SK-N-SH (cell line): ENCODE data around the gene ZEB2. TPM values are rescaled to one million over a fixed set of nuclear protein-coding genes. Genes with fewer than 3 reads are reported as not detected.

Experiments
- CTCF ChIA-PET: fragments of 300-600, 350-600 bp; formaldehyde crosslinking; extraction: SDS; loops from one replicate; lab custom pipeline; 2021; lab: Yijun Ruan, JAX
- POLR2A ChIA-PET: fragments of 350-600 bp; sonication (Branson Sonifier 250); formaldehyde crosslinking; extraction: SDS; loops from one replicate; lab custom pipeline; 2020; ENCODE audit warnings: antibody characterized with exemption, inconsistent platforms; lab: Yijun Ruan, JAX
- DNase-seq: peaks from one replicate; pipeline ENCODE4 v3.0.0; 2012
- H2AFZ ChIP-seq: fragments of 200-600 bp; sonication (generic); 2 replicates; pipeline ENCODE4 v1.8.1; 2016; ENCODE audit warnings: antibody characterized with exemption, mild to moderate bottlenecking, low read depth
- H3F3A ChIP-seq: fragments of 200-600 bp; sonication (generic); replicated peaks from 2 replicates; pipeline ENCODE3; 2016; ENCODE audit warnings: antibody characterized with exemption, mild to moderate bottlenecking; ENCODE audit not compliant: insufficient read depth
- H3K27ac ChIP-seq, 2 experiments: fragments of 200-500 bp in 1 of 2; fragments of 200-600 bp in 1 of 2; sonication (Bioruptor generic) in 1 of 2; sonication (generic), shearing (Covaris generic) in 1 of 2; 2 replicates each; pipeline versions ENCODE4 v1.5.1 to v1.6.1; 2014 to 2016; ENCODE audit warnings: low read depth in 2 of 2, inconsistent platforms in 1 of 2, low read length in 1 of 2, mild to moderate bottlenecking in 1 of 2, mixed read lengths in 1 of 2
- H3K27me3 ChIP-seq: fragments of 200-600 bp; sonication (generic), shearing (Covaris generic); 2 replicates; pipeline ENCODE4 v1.6.1; 2016; ENCODE audit warnings: mixed run types; ENCODE audit not compliant: insufficient read depth
- H3K36me3 ChIP-seq, 2 experiments: fragments of 200-500 bp in 1 of 2; fragments of 200-600 bp in 1 of 2; sonication (Bioruptor generic) in 1 of 2; sonication (generic) in 1 of 2; replicated peaks in 1 of 2; 2 replicates each; pipeline versions ENCODE3 to v1.5.1; 2014 to 2016; ENCODE audit warnings: low read length in 1 of 2, mild to moderate bottlenecking in 1 of 2; ENCODE audit not compliant: insufficient read depth in 2 of 2, control insufficient read depth in 1 of 2
- H3K4me1 ChIP-seq, 2 experiments: fragments of 200-500 bp in 1 of 2; fragments of 200-600 bp in 1 of 2; sonication (Bioruptor generic) in 1 of 2; sonication (generic), shearing (Covaris generic) in 1 of 2; 2 replicates each; pipeline versions ENCODE4 v1.5.1 to v1.6.1; 2014 to 2016; ENCODE audit warnings: low read depth in 1 of 2, low read length in 1 of 2, mixed run types in 1 of 2; ENCODE audit not compliant: insufficient read depth in 2 of 2, control insufficient read depth in 1 of 2
- H3K4me2 ChIP-seq: fragments of 200-600 bp; sonication (generic), shearing (Covaris generic); 2 replicates; pipeline ENCODE4 v1.6.1; 2017; ENCODE audit warnings: mixed run types
- H3K4me3 ChIP-seq, 2 experiments: fragments of 200-500 bp in 1 of 2; fragments of 200-600 bp in 1 of 2; sonication (Bioruptor generic) in 1 of 2; sonication (generic), shearing (Covaris generic) in 1 of 2; 2 replicates each; pipeline versions ENCODE4 v1.5.1 to v1.8.1; 2014 to 2016; ENCODE audit warnings: low read depth in 2 of 2, inconsistent platforms in 1 of 2, low read length in 1 of 2, mild to moderate bottlenecking in 1 of 2, mixed read lengths in 1 of 2, moderate library complexity in 1 of 2
- H3K79me2 ChIP-seq: fragments of 200-600 bp; sonication (generic); 2 replicates; pipeline ENCODE4 v1.8.1; 2017; ENCODE audit warnings: mild to moderate bottlenecking; ENCODE audit not compliant: insufficient read depth
- H3K9ac ChIP-seq: fragments of 200-600 bp; sonication (generic); 2 replicates; pipeline ENCODE4 v1.6.1; 2017; ENCODE audit warnings: mixed run types
- H3K9me2 ChIP-seq: fragments of 200-600 bp; sonication (generic); 2 replicates; pipeline ENCODE4 v1.6.1; 2017; ENCODE audit warnings: mixed run types
- H3K9me3 ChIP-seq: fragments of 200-600 bp; sonication (generic); 2 replicates; pipeline ENCODE4 v1.6.1; 2017; ENCODE audit warnings: mixed run types, mild to moderate bottlenecking, moderate library complexity
- H4K20me1 ChIP-seq: fragments of 200-600 bp; sonication (generic); 2 replicates; pipeline ENCODE4 v1.6.1; 2017; ENCODE audit warnings: mild to moderate bottlenecking, mixed run types; ENCODE audit not compliant: insufficient read depth
- ELF1 ChIP-seq: IDR thresholded peaks from 2 replicates; pipeline ENCODE4 v1.4.0; 2012
- EP300 ChIP-seq, 2 experiments: IDR thresholded peaks; 2 replicates each; pipeline versions ENCODE4 v1.4.0 to v1.6.1; 2012; ENCODE audit warnings: borderline replicate concordance in 1 of 2, low read depth in 1 of 2, low read length in 1 of 2
- EZH2phosphoT487 ChIP-seq: fragments of 200-600 bp; sonication (generic); IDR thresholded peaks from 2 replicates; pipeline ENCODE4 v1.6.1; 2017; ENCODE audit warnings: low read depth, mixed run types, mild to moderate bottlenecking, antibody characterized with exemption, moderate library complexity, borderline replicate concordance
- GABPA ChIP-seq: IDR thresholded peaks from 2 replicates; pipeline ENCODE4 v1.4.0; 2012; ENCODE audit warnings: low read depth, mild to moderate bottlenecking
- GATA2 ChIP-seq: sonication (generic); formaldehyde crosslinking; IDR thresholded peaks from 2 replicates; pipeline ENCODE4 v1.5.0; 2020; ENCODE audit warnings: mild to moderate bottlenecking, missing genetic modification reagents
- MEF2A ChIP-seq: IDR thresholded peaks from 2 replicates; pipeline ENCODE4 v1.4.0; 2012; ENCODE audit warnings: low read depth, borderline replicate concordance
- POLR2AphosphoS5 ChIP-seq: IDR thresholded peaks from 2 replicates; pipeline ENCODE4 v1.6.1; 2012; ENCODE audit warnings: low read depth, low read length
- REST ChIP-seq: IDR thresholded peaks from 2 replicates; pipeline ENCODE4 v1.6.1; 2012; ENCODE audit warnings: mild to moderate bottlenecking, low read depth, low read length, moderate library complexity
- SIN3A ChIP-seq: IDR thresholded peaks from 2 replicates; pipeline ENCODE4 v1.6.1; 2012; ENCODE audit warnings: low read depth, mild to moderate bottlenecking, low read length, moderate library complexity, borderline replicate concordance
- TAF1 ChIP-seq: IDR thresholded peaks from 2 replicates; pipeline ENCODE4 v1.6.1; 2012; ENCODE audit warnings: low read depth, mild to moderate bottlenecking, low read length, moderate library complexity, borderline replicate concordance
- TCF12 ChIP-seq: IDR thresholded peaks from 2 replicates; pipeline ENCODE4 v1.4.0; 2012
- TEAD4 ChIP-seq: IDR thresholded peaks from 2 replicates; pipeline ENCODE4 v1.4.0; 2012; ENCODE audit warnings: mild to moderate bottlenecking, borderline replicate concordance; ENCODE audit not compliant: insufficient read depth
- USF1 ChIP-seq: IDR thresholded peaks from 2 replicates; pipeline ENCODE4 v1.4.0; 2012; ENCODE audit warnings: low read depth, borderline replicate concordance
- USF2 ChIP-seq: fragments of 150-350 bp; IDR thresholded peaks from 2 replicates; pipeline ENCODE4 v1.6.1; 2017; ENCODE audit warnings: antibody characterized with exemption, low read length, low read depth, borderline replicate concordance
- YY1 ChIP-seq: IDR thresholded peaks from 2 replicates; pipeline ENCODE4 v1.4.0; 2012; ENCODE audit warnings: low read depth, mild to moderate bottlenecking
- WGBS: methylation state at CpG from one replicate; pipeline ENCODE4 v1.1.6; 2017; ENCODE audit warnings: low lambda C conversion rate; 5-methylcytosine and 5-hydroxymethylcytosine counted together
- polyA plus RNA-seq, 3 experiments: library from polyadenylated mRNA; depleted of rRNA; stranded (reverse); fragments of >200 nt; gene quantifications; 2 replicates each; pipeline ENCODE4 v1.2.3, GENCODE V29; 2012
- TF ChIP-seq, protein P1 (sequence below): fragments of 200-600 bp; sonication (generic); IDR thresholded peaks from 2 replicates; pipeline ENCODE4 v1.6.1; 2017; ENCODE audit warnings: antibody characterized with exemption, mild to moderate bottlenecking, moderate library complexity
- TF ChIP-seq, protein P2 (sequence below): fragments of 150-350 bp; IDR thresholded peaks from 2 replicates; pipeline ENCODE4 v1.6.1; 2016; ENCODE audit warnings: mild to moderate bottlenecking, low read depth, low read length

The ZEB2 gene
- polyA plus RNA-seq, 1 of the 3 experiments (the other 2 are of a cell fraction) = 16.3 TPM

DNA sequence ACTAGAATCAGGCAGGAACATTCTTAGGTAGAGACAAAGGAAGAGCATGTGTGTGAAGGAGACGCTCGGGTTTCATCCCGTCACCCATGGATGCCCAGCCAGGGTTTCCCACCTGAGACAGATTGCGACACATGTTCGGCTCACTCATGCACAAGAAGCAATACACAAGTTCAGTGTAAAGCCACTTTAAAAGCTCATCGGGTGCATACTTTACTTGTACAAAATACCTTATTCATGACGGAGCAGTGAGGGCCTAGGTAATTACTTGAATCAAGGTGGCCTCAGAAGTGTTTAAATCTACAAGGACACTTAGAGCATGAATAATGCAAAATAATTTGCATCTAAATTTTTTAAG, 42.0 kb downstream of the ZEB2 start:
- 0 out of 2 replicates have a peak overlapping the region, but pooled peaks have one; percentile 53 for H3K4me2 ChIP-seq
- no peak for DNase-seq
- H3K27me3 ChIP-seq = no peaks in the 10 kb centered on the region
- WGBS = 92% methylated on average over 7 of the region's 7 CpGs
- no peak overlapping the region for H2AFZ ChIP-seq
- no peaks in the 10 kb centered on the region for H3K9me2 ChIP-seq
- H3K27ac ChIP-seq = peak overlapping the region in 1 of 2 experiments; percentile 25; a peak in 1 of 4 replicates
- peaks cover 32% of the 10 kb centered on the region; the same call in 1 of the 2 replicates for H4K20me1 ChIP-seq
- no peak overlapping the region for H3K9ac ChIP-seq
- TF ChIP-seq TEAD4 (no peak), GATA2 (CRISPR knock-in tag) (no peak)
- CTCF ChIA-PET = interaction anchor here (0.9 to 1.4 kb wide), 3 partner anchors 9 to 25 kb away, joined by 3 to 5 read pairs (median 3); no protein-coding TSS in a partner anchor
- peaks cover 7 to 18% of the 10 kb centered on the region in 2 experiments for H3K36me3 ChIP-seq
- H3K4me1 ChIP-seq = peaks cover 9 to 15% of the 10 kb centered on the region in 2 experiments; a peak in 3 of 4 replicates
- H3K4me3 ChIP-seq = no peak overlapping the region
- H3K79me2 ChIP-seq = peaks cover 71% of the 10 kb centered on the region
- no peaks in the 10 kb centered on the region for H3K9me3 ChIP-seq
- POLR2A ChIA-PET = interaction anchor here (0.8 kb wide), 1 partner anchor 23 kb away, joined by 3 read pairs; no protein-coding TSS in a partner anchor
- peaks cover 19% of the 10 kb centered on the region for H3F3A ChIP-seq

- POLR2A ChIA-PET = interaction anchor here (0.8 kb wide), 1 partner anchor 24 kb away, joined by 3 read pairs; no protein-coding TSS in a partner anchor
- Histone ChIP-seq H3K9me2 (no peaks in the 10 kb centered on the region), H3F3A (peaks cover 19% of the 10 kb centered on the region)
- WGBS = 72% methylated on average over 4 of the region's 4 CpGs
- no peak for DNase-seq
- TF ChIP-seq MEF2A = no peak
- no peak for TF ChIP-seq USF1
- TF ChIP-seq, protein P1, sequence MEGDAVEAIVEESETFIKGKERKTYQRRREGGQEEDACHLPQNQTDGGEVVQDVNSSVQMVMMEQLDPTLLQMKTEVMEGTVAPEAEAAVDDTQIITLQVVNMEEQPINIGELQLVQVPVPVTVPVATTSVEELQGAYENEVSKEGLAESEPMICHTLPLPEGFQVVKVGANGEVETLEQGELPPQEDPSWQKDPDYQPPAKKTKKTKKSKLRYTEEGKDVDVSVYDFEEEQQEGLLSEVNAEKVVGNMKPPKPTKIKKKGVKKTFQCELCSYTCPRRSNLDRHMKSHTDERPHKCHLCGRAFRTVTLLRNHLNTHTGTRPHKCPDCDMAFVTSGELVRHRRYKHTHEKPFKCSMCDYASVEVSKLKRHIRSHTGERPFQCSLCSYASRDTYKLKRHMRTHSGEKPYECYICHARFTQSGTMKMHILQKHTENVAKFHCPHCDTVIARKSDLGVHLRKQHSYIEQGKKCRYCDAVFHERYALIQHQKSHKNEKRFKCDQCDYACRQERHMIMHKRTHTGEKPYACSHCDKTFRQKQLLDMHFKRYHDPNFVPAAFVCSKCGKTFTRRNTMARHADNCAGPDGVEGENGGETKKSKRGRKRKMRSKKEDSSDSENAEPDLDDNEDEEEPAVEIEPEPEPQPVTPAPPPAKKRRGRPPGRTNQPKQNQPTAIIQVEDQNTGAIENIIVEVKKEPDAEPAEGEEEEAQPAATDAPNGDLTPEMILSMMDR = no peak
- no peak for TF ChIP-seq TAF1
- TF ChIP-seq EZH2phosphoT487 = no peak
- no peak for TF ChIP-seq GABPA
- no peak for TF ChIP-seq SIN3A
- TF ChIP-seq, protein P2, sequence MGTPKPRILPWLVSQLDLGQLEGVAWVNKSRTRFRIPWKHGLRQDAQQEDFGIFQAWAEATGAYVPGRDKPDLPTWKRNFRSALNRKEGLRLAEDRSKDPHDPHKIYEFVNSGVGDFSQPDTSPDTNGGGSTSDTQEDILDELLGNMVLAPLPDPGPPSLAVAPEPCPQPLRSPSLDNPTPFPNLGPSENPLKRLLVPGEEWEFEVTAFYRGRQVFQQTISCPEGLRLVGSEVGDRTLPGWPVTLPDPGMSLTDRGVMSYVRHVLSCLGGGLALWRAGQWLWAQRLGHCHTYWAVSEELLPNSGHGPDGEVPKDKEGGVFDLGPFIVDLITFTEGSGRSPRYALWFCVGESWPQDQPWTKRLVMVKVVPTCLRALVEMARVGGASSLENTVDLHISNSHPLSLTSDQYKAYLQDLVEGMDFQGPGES = no peak
- TF ChIP-seq REST = no peak
- no peak for TF ChIP-seq ELF1
- no peak for TF ChIP-seq POLR2AphosphoS5
- TF ChIP-seq TCF12 = no peak
- TF ChIP-seq EP300 (IDR thresholded peaks at IDR 0.05; ENCODE audit: borderline replicate concordance in 1 of 2, low read depth in 1 of 2, low read length in 1 of 2) = no peak
- TF ChIP-seq USF2 = no peak
- TF ChIP-seq YY1 = no peak
- TF ChIP-seq, all 33 proteins: peak for 0
- no peak overlapping the region for H2AFZ ChIP-seq
- peaks cover 7 to 20% of the 10 kb centered on the region in 2 experiments for H3K36me3 ChIP-seq
- no peaks in the 10 kb centered on the region for H3K27me3 ChIP-seq
- H3K4me2 ChIP-seq = peak overlapping the region; percentile 53
- no peak overlapping the region for H3K4me3 ChIP-seq
- peaks cover 71% of the 10 kb centered on the region for H3K79me2 ChIP-seq
- peak overlapping the region in 1 of 2 experiments; percentile 25; a peak in 1 of 4 replicates for H3K27ac ChIP-seq
- no peak overlapping the region for H3K9ac ChIP-seq
- CTCF ChIA-PET = interaction anchor here (1.2 to 1.5 kb wide), 3 partner anchors 10 to 24 kb away, joined by 3 to 5 read pairs (median 3); no protein-coding TSS in a partner anchor
- H3K4me1 ChIP-seq = peaks cover 9 to 15% of the 10 kb centered on the region in 2 experiments; a peak in 3 of 4 replicates
- peaks cover 33% of the 10 kb centered on the region; the same call in 1 of the 2 replicates for H4K20me1 ChIP-seq
- no peaks in the 10 kb centered on the region for H3K9me3 ChIP-seq
These were observed 42.5 kb downstream of the ZEB2 start for GRCh38 chr2:144477281-144477956.
